HS-5 (cell line): Measurements from ENCODE around the gene GUCA1C.

Experiments
- DNase-seq: peaks from one replicate; pipeline ENCODE4 v3.0.0-alpha.2; 2012; ENCODE audit warnings: low read depth

GUCA1C gene

GRCh38 chr3:108907194-108907593 is 46.5 kb downstream of the GUCA1C start:
- peak; percentile 34 for DNase-seq

- DNase-seq, result no peak
These were observed 54.1 kb downstream of the GUCA1C start for GRCh38 chr3:108899530-108899929.

- no peak for DNase-seq
These were observed 55.8 kb downstream of the GUCA1C start for GRCh38 chr3:108897883-108898282.

GRCh38 chr3:108894981-108895380 is 58.7 kb downstream of the GUCA1C start:
- DNase-seq, result no peak

- DNase-seq, result no peak
These were observed 61.8 kb downstream of the GUCA1C start for GRCh38 chr3:108891833-108892232.

GRCh38 chr3:108887777-108888176 is 65.9 kb downstream of the GUCA1C start:
- DNase-seq, result no peak

GRCh38 chr3:108887121-108887520 is 66.6 kb downstream of the GUCA1C start:
- no peak for DNase-seq

GRCh38 chr3:108883373-108883772 is 70.3 kb downstream of the GUCA1C start:
- DNase-seq, result no peak

GRCh38 chr3:108882762-108883161 is 70.9 kb downstream of the GUCA1C start:
- no peak for DNase-seq

- no peak for DNase-seq
These were observed 73.8 kb downstream of the GUCA1C start for GRCh38 chr3:108879915-108880314.

GRCh38 chr3:108877901-108878300 is 75.8 kb downstream of the GUCA1C start:
- no peak for DNase-seq

GRCh38 chr3:108863799-108864135 is 89.9 kb downstream of the GUCA1C start:
- DNase-seq, result no peak

- DNase-seq, result peak; percentile 78
These were observed 90.5 kb downstream of the GUCA1C start for GRCh38 chr3:108862865-108863798.

GRCh38 chr3:108861401-108861800 is 92.3 kb downstream of the GUCA1C start:
- no peak for DNase-seq
